ENCODE measurements around the gene NEB. TPM values are rescaled to one million over a fixed set of nuclear protein-coding genes. Genes with fewer than 3 reads are reported as not detected.
"Not testable (repeated sequence)": the region's sequence is repeated elsewhere in the genome, so short reads cannot be mapped to it uniquely, and the experiment has no call there.

Gene NEB
- total RNA-seq, 1 donor from 2014 or later = 10.9 TPM

DNA sequence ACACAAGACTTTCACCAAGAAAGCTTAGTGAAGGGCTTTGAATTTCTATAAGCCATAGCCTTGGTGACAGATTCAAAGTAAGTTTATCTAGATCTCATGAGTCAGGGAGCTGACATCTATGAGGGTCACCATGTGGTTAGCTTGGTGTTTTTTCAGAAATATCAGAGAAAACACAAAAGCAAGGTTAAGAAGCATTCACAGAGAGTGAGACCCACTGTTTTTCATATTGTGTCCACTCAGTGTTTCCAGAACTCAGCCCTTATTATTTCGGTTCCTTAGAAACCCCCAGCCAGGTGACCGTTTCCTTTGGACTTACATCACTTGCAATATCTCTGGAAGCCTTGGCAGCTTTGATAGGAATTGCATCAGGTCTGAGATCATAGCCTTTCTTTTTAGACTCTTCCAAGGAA is 76.6 kb downstream of the NEB start:
- intact Hi-C loops (cut with DNase I) = no loop called here
- no peak for DNase-seq (ENCODE audit: low spot score)

DNA sequence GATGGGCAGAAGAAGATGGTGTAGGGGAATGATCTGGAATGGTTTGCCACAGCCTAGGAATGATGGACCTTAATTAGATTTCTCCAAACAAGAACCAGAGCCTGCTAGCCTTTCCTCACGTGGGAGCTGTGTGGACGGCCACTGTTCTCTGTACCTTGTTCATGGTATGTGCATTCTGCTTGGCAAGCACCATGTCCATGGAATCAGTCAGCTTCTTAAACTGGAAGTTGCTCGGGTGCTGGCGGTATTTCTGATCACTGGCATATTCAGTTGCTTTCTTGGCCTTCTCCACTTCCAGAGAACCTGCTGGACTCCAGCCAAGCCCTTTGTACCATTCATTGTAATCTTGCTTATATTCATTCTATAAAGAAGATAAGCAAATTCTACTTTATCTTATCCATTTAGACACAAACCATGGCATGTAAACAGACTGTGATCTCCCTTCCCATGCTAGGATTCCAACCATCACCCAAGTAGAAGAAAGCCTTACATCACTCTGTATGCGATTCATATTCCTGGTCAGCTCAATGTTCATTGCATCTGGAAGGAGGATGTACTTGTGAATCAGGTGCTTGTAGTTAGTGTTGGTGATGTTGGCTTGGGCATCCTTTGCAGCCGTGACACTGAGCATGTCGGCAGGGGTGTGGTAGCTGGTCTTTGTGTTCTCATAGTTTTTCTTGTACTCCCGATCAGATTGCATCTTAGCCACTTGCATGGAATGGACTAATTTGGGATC is 78.4 kb downstream of the NEB start:
- no peak for DNase-seq (ENCODE audit: low spot score)
- intact Hi-C loops (cut with DNase I) = no loop called here

DNA sequence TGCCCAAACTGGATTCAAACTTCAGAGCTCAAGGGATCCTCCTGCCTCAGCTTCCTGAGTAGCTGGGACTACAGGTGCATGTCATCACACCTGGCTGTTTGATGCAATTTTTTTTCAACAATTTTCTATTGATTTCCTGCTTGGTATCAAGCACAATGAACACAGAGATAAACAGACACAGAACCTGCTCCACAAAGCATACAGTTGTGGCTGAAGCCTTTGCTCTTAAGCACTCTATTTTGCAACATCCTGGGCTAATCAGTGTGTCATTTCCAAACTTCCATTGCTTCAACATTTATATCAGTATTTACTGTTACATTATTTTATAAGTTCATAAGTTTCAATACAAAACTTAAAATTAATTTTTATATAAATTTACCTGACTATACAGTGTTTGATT is 79.4 kb downstream of the NEB start:
- no peak for DNase-seq (ENCODE audit: low spot score)
- intact Hi-C loops (cut with DNase I) = no loop called here

DNA sequence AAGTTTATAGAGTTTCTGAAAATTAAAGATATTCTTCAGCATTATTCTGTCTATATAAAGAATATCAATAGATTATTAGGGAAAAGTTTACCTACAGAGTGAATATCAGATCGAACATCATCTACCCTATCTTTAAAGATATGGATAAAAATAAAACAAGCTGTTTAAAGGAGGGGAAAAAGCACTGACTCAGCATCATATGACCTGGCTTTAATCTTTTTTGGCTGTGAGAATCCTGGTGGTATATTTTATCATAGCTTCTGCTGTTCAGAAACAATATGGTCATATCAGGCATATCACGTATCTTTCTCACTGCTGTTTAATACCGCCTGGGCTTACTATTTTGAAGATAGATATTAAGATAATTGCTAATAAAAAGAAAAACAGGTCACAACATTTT is 80.2 kb downstream of the NEB start:
- no peak for DNase-seq (ENCODE audit: low spot score)
- intact Hi-C loops (cut with DNase I) = no loop called here

DNA sequence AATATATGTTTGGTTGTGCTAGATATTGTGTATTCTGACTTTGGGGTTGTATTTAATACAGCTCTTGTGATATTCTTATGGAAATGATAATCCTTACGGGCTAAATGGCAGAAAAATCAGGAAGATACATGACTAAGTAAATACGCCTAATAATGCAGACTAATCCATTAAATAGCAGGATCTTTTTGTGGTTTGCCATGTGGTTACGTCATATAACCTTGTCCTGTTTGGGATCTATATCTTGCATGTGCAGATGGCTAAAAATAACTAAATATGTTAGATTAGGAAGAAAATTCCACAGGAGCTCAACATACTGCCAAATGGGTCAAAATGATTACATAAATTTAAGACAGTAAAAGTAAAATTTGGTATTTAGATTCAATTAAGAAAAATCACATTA is 83.0 kb downstream of the NEB start:
- DNase-seq (ENCODE audit: low spot score) = no peak
- intact Hi-C loops (cut with DNase I) = no loop called here

DNA sequence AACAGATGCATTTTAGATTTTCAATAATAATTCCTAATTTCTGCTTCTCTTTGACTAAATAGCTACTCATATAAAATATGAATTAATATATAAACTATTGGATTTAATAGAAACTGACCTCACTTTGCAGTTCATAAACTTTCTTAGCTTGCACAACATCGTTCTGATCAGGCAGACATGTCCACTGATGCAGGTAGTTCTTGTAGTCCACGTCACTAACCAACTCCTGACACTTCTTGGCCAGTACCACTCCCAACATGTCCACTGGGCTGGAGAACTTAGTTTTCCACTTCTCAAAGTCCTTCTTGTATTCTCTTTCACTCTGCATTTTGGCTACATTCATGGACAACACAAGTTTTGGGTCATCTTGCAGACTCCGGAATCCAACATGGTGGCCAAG is 83.8 kb downstream of the NEB start:
- intact Hi-C loops (cut with DNase I) = no loop called here

DNA sequence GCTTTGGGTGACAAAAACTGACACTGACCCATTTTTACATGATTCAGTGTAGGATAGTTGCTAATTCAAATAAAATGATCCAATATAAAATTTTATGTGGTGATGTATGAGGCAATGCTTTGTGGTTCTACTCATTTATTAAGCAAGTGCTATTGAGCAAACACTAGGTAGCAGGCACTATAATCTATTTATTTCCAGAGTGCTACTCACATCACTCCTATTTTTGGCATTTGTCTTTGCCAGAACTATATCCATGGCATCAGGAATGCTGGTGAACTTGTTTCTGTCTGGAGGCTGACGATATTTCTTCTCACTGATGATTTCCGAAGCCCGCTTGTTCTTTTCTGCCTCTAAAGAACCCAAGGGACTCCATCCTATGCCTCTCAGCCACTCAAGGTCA is 84.3 kb downstream of the NEB start:
- intact Hi-C loops (cut with DNase I) = no loop called here
- DNase-seq (ENCODE audit: low spot score) = no peak

More for the DNA sequence above, 83.8 kb downstream of the NEB start:
- no peak for DNase-seq (ENCODE audit: low spot score)

DNA sequence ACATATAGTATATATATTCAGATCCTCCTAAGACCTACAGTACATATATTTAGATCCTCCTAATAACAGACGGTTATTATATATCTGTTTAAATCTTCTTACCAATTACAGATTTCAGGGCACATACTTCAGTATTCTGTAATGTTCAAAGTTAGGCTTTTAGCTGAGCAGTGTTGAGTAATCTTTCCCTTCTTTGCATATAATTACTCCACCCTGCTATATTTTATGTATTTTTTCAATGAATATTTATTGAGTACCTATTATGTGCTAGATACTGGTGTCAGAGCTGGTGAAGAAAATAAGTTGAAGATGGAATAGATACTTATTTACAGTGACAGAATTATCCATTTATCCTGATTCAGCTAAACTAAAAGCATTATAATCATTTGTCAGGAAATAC is 84.9 kb downstream of the NEB start:
- DNase-seq (ENCODE audit: low spot score) = no peak
- intact Hi-C loops (cut with DNase I) = no loop called here

DNA sequence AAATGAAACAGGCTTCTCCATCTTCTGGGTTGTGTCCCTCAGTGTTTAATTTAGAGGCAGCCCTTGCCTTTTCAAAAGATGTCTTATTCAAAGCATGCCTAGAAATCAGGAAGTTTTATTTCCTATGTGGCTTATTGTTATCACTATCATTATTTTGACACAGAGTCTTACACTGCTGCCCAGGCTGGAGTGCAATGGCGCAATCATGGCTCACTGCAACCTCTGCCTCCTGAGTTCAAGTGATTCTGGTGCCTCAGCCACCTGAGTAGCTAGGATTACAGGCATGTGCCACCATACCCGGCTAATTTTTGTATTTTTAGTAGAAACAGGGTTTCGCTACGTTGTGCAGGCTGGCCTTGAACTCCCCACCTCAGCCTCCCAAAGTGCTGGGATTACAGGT is 87.8 kb downstream of the NEB start:
- intact Hi-C loops (cut with DNase I); DNase-seq (ENCODE audit: low spot score): not testable (repeated sequence)

DNA sequence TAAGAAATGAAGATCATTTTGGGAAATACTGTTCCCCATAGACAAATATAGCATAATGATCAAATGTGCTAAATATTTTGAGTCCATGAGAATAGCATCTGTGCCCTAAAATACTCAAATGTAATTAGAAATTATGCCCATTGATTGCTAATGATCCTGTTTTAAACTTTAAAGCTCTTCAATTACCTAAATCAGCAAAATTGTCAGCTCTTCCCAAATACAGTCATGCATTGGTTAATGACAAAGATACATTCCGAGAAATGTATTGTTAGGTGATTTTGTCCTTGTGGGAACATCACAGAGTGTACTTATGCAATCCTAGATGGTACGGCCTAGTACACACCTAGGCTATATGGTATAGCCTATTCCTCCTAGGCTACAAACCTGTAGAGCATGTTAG is 89.7 kb downstream of the NEB start:
- intact Hi-C loops (cut with DNase I) = no loop called here
- no peak for DNase-seq (ENCODE audit: low spot score)

DNA sequence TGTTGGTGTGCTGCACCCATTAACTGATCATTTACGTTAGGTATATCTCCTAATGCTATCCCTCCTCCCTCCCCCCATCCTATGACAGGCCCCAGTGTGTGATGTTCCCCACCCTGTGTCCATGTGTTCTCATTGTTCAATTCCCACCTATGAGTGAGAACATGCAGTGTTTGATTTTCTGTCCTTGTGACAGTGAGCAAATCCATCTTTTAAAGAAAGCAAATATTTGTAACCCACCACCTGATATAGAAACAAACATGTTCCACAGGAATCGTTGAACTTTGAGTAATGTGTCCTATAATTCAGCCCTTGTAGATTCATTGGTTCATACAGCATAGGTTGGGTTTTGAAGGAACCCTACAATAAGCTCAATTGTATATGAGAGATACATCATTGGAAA is 92.4 kb downstream of the NEB start:
- DNase-seq (ENCODE audit: low spot score); intact Hi-C loops (cut with DNase I): not testable (repeated sequence)

DNA sequence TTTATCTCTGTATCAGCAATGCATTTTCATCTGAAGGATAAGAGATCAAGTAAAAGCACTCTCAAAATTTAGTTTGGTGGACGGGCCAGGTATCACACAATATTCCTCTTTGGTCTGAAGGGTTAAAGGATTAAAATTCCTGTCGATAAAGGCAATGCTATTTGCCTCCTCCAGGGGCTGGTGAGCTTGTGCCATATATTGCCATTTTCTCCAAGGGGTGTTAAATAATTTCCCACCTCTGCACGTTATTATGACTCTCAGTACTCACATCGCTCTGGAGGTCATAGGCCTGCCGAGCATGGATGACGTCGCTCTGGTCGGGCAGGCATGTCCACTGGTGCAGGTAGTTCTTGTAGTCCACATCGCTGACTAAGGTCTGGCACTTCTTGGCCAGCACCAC is 94.2 kb downstream of the NEB start:
- intact Hi-C loops (cut with DNase I) = no loop called here
- DNase-seq (ENCODE audit: low spot score) = no peak

DNA sequence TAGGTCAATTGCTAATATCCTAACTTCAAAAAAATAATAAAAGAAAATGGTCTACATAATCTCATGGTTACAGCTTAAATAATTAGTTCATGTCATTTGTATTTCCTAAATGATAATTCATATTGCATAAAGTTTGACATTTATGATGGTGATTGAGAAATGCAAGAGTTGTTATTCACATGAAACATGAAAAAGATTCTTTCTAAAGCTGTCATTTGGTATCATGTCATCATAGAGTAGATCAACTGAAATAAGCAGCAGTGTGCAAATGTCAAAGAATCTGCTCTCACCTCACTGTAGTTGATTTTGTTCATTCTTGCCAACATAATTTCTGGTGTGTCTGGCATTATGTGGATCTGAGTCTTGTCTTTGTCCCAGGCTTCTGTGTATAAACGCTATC is 95.3 kb downstream of the NEB start:
- intact Hi-C loops (cut with DNase I) = no loop called here
- no peak for DNase-seq (ENCODE audit: low spot score)

DNA sequence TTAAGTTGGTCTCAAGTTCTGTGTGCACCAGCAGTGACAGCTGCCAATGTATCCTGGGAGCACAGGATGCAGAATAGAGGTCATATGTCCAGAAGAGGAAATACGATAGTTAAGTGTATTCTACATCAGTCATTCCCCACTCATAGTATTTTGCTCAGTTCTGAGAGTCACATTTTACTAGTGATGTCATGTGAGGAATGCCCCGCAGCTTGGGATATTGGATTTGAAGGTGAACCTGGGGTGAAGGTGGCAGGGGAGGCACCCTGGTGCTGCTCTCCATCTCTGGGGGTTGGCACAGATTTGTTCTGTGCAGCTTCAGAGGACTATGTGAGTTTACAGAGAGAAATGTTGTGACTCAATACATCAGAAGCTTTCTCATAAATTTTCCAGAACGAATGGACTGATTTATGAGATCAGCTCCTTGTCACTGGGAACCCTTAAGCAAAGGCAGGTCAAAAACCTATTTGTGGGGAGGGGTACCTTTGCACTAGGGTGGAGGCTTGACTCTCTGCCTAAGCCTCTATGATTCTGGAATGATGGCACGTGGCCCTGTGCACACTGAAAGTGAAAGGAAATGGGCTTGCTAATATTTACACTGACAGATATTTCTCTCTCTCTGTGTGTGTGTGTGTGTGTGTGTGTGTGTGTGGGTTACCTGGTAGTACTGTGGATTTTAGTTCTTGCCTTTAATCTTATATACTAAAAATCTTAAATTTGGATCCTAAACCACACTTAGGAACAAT is 95.9 kb downstream of the NEB start:
- DNase-seq (ENCODE audit: low spot score) = no peak
- intact Hi-C loops (cut with DNase I) = no loop called here

DNA sequence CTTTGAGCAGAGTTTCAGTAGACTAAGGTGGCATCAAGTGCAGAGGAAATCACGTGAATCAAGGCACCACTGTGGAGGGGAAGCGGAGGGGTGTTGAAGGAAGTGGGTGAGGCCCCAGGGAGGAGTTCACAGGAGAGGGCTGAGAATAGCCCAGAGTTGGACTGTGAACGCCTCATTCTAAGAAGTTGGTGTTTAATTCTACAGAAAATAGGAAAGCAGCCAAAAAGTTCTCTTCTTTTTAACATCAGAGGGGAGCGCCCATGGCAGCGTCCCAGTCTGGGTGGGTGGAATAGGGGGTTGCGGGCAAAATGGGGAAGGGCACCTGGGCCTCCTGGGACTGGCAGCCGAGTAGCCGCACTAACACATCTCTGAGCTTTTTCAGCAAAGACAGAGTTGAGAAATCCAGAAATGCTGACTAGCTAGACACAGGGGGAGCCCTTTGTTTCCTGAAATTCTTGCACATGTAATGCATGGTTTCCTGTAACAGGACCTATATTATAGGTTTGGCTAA is 97.0 kb downstream of the NEB start:
- intact Hi-C loops (cut with DNase I) = no loop called here
- DNase-seq (ENCODE audit: low spot score) = no peak

DNA sequence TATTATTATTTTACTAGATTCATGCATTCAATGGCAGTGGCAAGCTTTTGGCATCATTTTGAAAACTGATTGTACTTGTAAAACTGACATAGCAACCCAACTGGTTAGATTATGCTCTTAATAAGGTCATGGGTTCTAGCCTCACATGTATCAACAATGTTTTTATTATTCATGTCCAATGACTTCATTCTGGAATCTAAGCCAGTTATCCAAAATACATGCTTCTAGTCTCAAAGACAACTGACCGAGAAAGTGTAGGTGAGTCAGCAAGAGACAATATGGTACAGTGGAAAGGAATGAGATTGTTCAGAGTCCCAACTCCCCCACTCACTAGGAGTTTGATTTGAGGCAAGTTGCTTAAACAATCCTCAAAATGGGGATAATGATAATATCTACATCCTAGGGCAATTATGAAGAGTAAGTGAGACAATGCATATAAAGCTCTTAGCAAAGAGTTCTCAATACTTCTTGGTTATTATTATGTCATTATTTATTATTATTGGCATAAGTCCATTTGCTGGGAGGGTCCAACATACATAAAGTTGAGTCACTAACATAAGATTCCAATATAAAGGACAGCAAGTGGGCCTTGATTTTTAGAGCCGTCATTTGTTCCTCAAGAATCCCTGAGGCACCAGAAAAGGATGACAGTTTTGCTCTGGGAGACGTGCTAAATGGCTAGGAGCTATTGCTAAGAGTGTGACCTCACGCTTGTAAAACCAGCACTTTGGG is 99.4 kb downstream of the NEB start:
- no peak for DNase-seq (ENCODE audit: low spot score)
- intact Hi-C loops (cut with DNase I) = no loop called here

DNA sequence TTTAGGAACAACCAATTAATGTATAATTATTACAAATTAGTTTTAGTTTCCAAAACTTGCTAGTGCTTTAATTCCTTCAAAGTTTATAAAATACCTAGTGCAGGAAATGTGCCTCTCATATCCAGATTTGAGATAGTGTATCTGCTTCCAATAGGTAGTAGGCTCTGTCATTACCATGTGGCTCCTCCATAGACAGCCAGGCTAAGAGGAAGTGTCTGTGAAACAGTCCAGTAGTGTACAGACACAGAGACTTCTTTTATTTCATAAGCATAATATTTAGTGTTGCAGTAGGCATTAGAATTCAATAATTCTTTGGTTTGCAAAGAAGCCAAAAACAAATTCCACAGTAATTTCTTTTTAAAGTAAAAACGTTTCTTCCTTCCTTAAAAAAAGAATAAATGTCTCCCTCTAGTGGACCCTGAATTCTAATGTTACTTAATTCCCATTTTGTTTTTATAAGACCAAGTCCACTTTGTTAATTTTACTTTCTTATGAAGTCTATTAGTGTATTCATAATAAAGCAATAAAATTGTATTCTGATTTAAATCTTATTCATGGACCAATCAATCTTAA is 101.2 kb downstream of the NEB start:
- DNase-seq (ENCODE audit: low spot score) = no peak
- intact Hi-C loops (cut with DNase I) = no loop called here

DNA sequence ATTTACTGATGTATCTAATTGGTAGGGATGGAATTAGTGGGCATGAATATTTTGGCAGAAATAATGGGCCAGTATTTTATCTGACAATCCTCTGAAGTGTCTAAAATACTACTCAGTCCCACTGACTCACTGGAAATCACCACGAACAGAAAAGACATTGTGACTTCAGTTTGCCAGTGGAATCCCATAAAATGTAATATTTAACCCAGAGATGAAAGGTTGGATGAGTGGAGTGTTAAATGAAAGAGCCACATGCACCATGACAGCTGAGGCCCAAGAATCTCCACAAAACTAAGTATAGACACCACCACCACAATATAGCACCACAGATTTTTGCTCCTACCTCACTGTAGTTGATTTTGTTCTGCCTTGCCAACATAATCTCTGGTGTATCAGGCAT is 103.9 kb downstream of the NEB start:
- no peak for DNase-seq (ENCODE audit: low spot score)
- intact Hi-C loops (cut with DNase I) = no loop called here

DNA sequence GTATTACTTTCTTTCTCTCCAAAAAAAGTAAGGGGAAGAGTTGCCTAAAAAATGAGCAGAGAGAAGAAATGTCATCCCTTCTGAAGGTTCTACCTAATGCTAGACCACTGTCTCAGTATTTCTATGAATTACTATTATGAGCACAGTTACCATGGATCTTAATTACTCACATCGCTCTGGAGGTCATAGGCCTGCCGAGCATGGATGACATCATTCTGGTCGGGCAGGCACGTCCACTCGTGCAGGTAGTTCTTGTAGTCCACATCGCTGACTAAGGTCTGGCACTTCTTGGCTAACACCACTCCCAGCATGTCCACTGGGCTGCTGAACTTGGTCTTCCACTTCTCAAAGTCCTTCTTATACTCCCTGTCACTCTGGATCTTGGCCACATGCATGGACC is 106.9 kb downstream of the NEB start:
- intact Hi-C loops (cut with DNase I) = no loop called here
- no peak for DNase-seq (ENCODE audit: low spot score)

DNA sequence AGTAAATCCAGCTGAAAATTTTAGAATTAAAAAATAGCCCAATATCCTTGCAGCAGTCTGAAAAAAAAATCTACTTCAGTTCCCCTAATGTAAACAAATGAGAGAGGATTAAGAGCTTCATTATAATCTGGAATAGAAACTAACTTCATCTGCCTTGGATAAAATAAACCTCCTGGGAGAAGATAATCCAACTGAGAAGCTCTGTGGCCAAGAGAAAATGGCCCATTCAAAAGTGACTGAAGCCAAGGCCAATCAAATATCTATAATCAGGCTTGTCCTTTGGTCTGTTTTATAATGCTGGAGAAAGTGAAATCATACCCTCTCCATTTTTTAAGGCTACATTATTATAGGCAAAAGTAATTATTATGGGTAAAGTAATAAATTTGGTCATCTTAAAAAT is 110.0 kb downstream of the NEB start:
- intact Hi-C loops (cut with DNase I) = no loop called here
- no peak for DNase-seq (ENCODE audit: low spot score)
